Measurements from ENCODE around the gene KDM4B. TPM values are rescaled to one million over a fixed set of nuclear protein-coding genes. Genes with fewer than 3 reads are reported as not detected.

Gene KDM4B
- polyA plus RNA-seq, 3 donors, result 6.4 to 22.7 (median 12.7) TPM

GRCh38 chr19:5091684-5092480 lies 123.0 kb downstream of the KDM4B start:
- no peak overlapping the region for H3K9ac ChIP-seq (ENCODE audit: insufficient read depth, low read length, poor library complexity, severe bottlenecking)
- no peaks in the 10 kb centered on the region for H3K27me3 ChIP-seq (ENCODE audit: control insufficient read depth in 2 of 2, insufficient read depth in 2 of 2, low read length in 2 of 2)
- H4K20me1 ChIP-seq (ENCODE audit: insufficient read depth, low read length), result peaks cover 80% of the 10 kb centered on the region
- Mint-ChIP-seq H3K36me3 (peaks cover 42 to 63% of the 10 kb centered on the region in 2 donors), H3K27me3 (ENCODE audit: low read depth in 3 of 3) (no peaks in the 10 kb centered on the region), H3K4me3 (no peak overlapping the region), H3K9me3 (peaks cover 6 to 14% (median 9%) of the 10 kb centered on the region in 7 donors), H3K4me1 (no peaks in the 10 kb centered on the region), H3K27ac (no peak overlapping the region)
- H3K4me2 ChIP-seq (replicated peaks; ENCODE audit: extremely low read depth, low read length, poor library complexity, severe bottlenecking), result no peak overlapping the region
- no peak for DNase-seq
- TF ChIP-seq CTCF (IDR thresholded peaks at IDR 0.05), result no peak
- WGBS (ENCODE audit: insufficient coverage), result 90% methylated on average over 14 of the region's 28 CpGs
- no peak overlapping the region for H3K4me3 ChIP-seq (replicated peaks in 1 of 3; ENCODE audit: low read depth in 2 of 3, low read length in 3 of 3)
- no peak overlapping the region for H2AFZ ChIP-seq (ENCODE audit: insufficient read depth, low read depth, low read length, poor library complexity, severe bottlenecking)
- no peaks in the 10 kb centered on the region for H3K79me2 ChIP-seq (ENCODE audit: insufficient read depth, low read length)
- H3K27ac ChIP-seq (ENCODE audit: low read depth in 1 of 2, low read length in 2 of 2), result no peak overlapping the region
- intact Hi-C loops (cut with micrococcal nuclease), result no loop called here
- H3K36me3 ChIP-seq (replicated peaks in 1 of 2; ENCODE audit: control insufficient read depth in 1 of 2, insufficient read depth in 2 of 2, low read length in 2 of 2), result peaks cover 25 to 50% of the 10 kb centered on the region in 2 donors
- H3K9me3 ChIP-seq (replicated peaks in 1 of 2; ENCODE audit: control insufficient read depth in 1 of 2, insufficient read depth in 1 of 2, low read length in 2 of 2), result peaks cover 0 to 14% of the 10 kb centered on the region in 2 donors
- H3K4me1 ChIP-seq (ENCODE audit: control insufficient read depth in 1 of 2, insufficient read depth in 2 of 2, low read length in 2 of 2), result no peaks in the 10 kb centered on the region

GRCh38 chr19:5092481-5092843 lies 123.5 kb downstream of the KDM4B start:
- no peaks in the 10 kb centered on the region for H3K27me3 Mint-ChIP-seq (ENCODE audit: low read depth in 3 of 3)
- intact Hi-C loops (cut with micrococcal nuclease), result no loop called here
- peaks cover 11 to 20% (median 15%) of the 10 kb centered on the region in 7 donors for H3K9me3 Mint-ChIP-seq
- Histone ChIP-seq H3K79me2 (ENCODE audit: insufficient read depth, low read length) (no peaks in the 10 kb centered on the region), H3K4me1 (ENCODE audit: control insufficient read depth in 1 of 2, insufficient read depth in 2 of 2, low read length in 2 of 2) (no peaks in the 10 kb centered on the region), H2AFZ (ENCODE audit: insufficient read depth, low read depth, low read length, poor library complexity, severe bottlenecking) (no peak overlapping the region), H4K20me1 (ENCODE audit: insufficient read depth, low read length) (peaks cover 78% of the 10 kb centered on the region), H3K4me2 (replicated peaks; ENCODE audit: extremely low read depth, low read length, poor library complexity, severe bottlenecking) (no peak overlapping the region), H3K4me3 (replicated peaks in 1 of 3; ENCODE audit: low read depth in 2 of 3, low read length in 3 of 3) (no peak overlapping the region), H3K27ac (ENCODE audit: low read depth in 1 of 2, low read length in 2 of 2) (no peak overlapping the region), H3K9me3 (replicated peaks in 1 of 2; ENCODE audit: control insufficient read depth in 1 of 2, insufficient read depth in 1 of 2, low read length in 2 of 2) (peaks cover 3 to 20% of the 10 kb centered on the region in 2 donors), H3K27me3 (ENCODE audit: control insufficient read depth in 2 of 2, insufficient read depth in 2 of 2, low read length in 2 of 2) (no peaks in the 10 kb centered on the region), H3K36me3 (replicated peaks in 1 of 2; ENCODE audit: control insufficient read depth in 1 of 2, insufficient read depth in 2 of 2, low read length in 2 of 2) (peaks cover 19 to 48% of the 10 kb centered on the region in 2 donors), H3K9ac (ENCODE audit: insufficient read depth, low read length, poor library complexity, severe bottlenecking) (no peak overlapping the region)
- H3K27ac Mint-ChIP-seq, result peak overlapping the region in 1 of 7 donors; percentile 53
- peaks cover 42 to 63% of the 10 kb centered on the region in 2 donors for H3K36me3 Mint-ChIP-seq
- H3K4me1 Mint-ChIP-seq, result no peaks in the 10 kb centered on the region
- DNase-seq, result no peak
- WGBS (ENCODE audit: insufficient coverage), result 96% methylated on average over 11 of the region's 14 CpGs
- TF ChIP-seq CTCF (IDR thresholded peaks at IDR 0.05), result no peak
- H3K4me3 Mint-ChIP-seq, result no peak overlapping the region

Data from CD14-positive monocyte (primary cell).